ENCODE results near the gene FAM216A. TPM values are rescaled to one million over a fixed set of nuclear protein-coding genes. Genes with fewer than 3 reads are reported as not detected.

FAM216A gene
- total RNA-seq, 4 donors from 2014 or later, result 3.8 to 6.5 (median 5.2) TPM

GRCh38 chr12:110467847-110468213, 815 bp upstream of the FAM216A start:
- TF ChIP-seq CTCF (IDR thresholded peaks at IDR 0.05; ENCODE audit: low read depth), result no peak

DNA sequence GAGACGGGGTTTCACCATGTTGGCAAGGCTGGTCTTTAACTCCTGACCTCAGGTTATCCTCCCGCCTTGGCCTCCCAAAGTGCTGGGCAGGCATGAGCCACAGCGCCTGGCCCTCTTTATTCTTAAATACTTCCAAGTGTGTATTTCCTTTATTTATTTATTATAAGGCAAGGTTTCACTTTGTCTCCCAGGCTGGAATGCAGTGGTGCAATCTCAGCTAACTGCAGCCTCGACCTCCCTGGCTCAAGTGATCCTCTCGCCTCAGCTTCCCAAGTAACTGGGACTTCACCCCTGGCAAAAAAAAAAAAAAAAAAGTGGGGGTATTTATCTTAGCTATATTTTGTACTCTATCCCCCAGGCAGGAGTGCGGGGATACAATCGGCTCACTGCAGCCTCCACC, 6.8 kb downstream of the FAM216A start:
- TF ChIP-seq CTCF (IDR thresholded peaks at IDR 0.05; ENCODE audit: low read depth), result no peak

DNA sequence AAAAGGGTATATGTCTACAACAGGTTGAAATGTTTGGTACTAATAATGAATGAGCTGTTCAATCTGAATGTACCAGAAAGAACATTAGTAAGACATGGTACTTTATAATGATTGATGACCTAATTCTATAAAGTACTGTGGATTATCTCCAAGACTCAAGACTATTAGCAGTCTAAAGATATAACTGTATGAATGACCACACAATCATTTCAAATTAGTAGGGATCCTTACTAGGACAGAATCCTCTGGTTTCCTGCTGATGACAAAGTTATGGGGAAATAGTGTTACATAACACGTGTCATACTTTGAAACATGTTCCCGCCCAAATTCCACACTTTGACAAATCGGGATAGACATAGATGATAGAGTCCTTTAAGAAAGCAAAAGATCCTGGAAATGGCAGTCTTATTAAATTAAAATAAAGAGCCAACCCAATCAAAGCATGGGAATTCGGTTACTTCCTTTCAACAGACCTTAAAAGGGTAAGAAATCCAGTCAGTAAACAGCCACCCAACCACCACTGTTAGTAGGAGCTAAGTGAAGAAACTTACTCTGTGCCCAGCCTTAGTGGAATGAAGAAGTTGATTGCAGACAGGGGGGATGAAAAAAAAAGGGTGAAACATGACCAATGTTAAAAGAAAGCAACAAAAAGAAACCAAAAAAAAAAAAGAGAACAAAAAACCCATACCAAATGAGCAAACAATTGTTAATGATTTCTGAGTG, 30.5 kb downstream of the FAM216A start:
- no peak for TF ChIP-seq CTCF (IDR thresholded peaks at IDR 0.05; ENCODE audit: low read depth)

DNA sequence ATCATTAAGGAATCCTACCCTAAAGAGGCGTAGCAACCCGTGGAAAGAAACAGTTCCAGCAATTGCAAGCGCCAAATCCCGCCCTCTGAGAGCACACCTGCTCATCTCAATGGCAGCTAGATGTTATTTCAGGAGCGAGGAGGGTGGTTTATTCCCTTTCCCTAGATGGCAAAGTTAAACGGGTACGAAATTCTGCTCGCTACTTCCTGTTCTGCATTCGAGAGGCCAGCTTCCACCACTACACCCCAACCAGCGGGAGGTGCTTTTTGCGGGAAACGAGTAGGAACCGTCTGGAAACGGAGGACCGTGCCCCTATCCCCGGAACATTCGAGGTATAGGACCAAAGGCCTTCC, 32.7 kb downstream of the FAM216A start:
- no peak for TF ChIP-seq CTCF (IDR thresholded peaks at IDR 0.05; ENCODE audit: low read depth)

DNA sequence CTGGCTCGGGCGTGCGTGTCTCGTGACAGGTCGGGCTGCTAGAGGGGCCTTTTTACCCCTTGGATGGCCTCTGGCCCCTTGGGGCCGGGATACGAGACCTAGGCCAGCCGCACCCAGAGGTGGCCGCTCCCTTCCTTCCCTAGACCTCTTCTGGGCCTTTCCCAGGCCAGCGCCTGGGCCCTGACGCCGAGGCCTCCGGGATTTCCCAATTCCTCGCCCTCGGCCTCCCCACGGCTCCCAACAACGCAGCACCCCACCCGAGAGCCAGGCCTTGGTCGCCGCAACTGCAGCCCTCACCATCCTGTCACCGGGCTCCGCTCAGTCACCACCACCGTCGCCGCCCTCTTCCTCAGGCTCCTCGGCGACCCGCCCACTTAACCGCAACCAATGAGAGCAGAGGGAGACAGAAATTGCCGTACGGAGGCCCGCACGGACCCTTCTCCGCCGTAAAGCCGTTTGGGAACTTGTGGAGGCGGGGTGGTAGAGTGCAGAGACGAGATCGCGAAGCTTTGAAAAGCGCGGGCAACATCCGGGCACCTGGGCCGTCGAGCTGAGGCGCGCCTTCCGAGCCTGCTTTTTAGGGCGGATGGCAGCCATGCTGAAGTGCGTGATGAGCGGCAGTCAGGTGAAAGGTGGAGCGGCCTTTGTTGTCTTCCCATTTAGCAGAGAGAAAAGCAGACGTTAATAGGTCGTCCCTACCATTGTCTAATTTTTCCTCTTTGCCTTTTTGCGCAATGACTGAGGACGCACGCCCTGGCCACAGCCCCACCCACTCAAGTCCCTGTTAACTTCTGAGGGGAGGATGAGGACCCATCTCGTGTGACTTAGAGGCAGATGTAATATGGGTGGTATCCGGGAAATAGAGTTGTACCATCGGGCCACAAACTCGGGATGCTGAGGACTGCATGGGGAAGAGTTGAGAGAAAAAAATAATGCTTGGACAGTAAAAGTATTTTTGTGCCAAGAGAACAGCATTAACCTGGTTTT, 33.4 kb downstream of the FAM216A start, which contains the start of the genes RAD9B and VPS29:
Gene RAD9B (plus strand): TSS at position 580 of the 987 bp plus-strand sequence. CDS start 7 bp downstream, at position 587.
Gene VPS29 (minus strand): TSS at position 360 of the 987 bp plus-strand sequence. CDS start 60 bp downstream, at position 300.
- no peak for TF ChIP-seq CTCF (IDR thresholded peaks at IDR 0.05; ENCODE audit: low read depth)

- TF ChIP-seq CTCF (IDR thresholded peaks at IDR 0.05; ENCODE audit: low read depth), result no peak
Measured at GRCh38 chr12:110503432-110503831, 34.8 kb downstream of the FAM216A start.

DNA sequence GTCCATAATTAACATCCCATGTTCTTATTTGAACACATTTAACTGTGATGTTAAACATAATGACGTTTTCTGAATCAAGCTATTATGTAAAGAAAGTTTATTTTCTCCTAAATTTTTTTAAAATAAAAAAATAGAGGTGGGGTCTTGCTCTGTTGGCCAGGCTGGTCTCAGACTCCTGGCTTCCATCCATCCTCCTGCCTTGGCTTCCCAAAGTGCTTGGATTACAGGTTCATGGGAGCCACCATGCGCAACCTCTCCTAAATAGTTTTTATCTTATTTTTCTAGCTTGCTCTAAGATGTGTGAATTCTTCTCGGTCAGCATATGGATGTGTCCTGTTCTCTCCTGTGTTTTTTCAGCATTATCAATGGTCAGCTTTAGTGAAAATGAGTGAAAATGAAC, 36.7 kb downstream of the FAM216A start:
- no peak for TF ChIP-seq CTCF (IDR thresholded peaks at IDR 0.05; ENCODE audit: low read depth)
